NCI-H1417 treated with DMSO at 0.1 percent for 48 hours (cell line): Measurements from ENCODE around the gene RUNX1.

Experiments used
- DNase-seq: peaks from one replicate; lab custom pipeline; 2025; lab: John Stamatoyannopoulos, UW

Gene RUNX1

GRCh38 chr21:34992736-34993398, 56.2 kb downstream of the RUNX1 start:
- DNase-seq = no peak

GRCh38 chr21:34992180-34992579, 56.9 kb downstream of the RUNX1 start:
- DNase-seq = no peak

- DNase-seq = no peak
Observed at GRCh38 chr21:34991366-34991957, 57.6 kb downstream of the RUNX1 start.

- no peak for DNase-seq
Observed at GRCh38 chr21:34990842-34991241, 58.3 kb downstream of the RUNX1 start.

GRCh38 chr21:34989337-34990151, 59.6 kb downstream of the RUNX1 start:
- DNase-seq = no peak

- no peak for DNase-seq
Observed at GRCh38 chr21:34988625-34989024, 60.5 kb downstream of the RUNX1 start.

- no peak for DNase-seq
Observed at GRCh38 chr21:34988139-34988538, 61.0 kb downstream of the RUNX1 start.

DNA sequence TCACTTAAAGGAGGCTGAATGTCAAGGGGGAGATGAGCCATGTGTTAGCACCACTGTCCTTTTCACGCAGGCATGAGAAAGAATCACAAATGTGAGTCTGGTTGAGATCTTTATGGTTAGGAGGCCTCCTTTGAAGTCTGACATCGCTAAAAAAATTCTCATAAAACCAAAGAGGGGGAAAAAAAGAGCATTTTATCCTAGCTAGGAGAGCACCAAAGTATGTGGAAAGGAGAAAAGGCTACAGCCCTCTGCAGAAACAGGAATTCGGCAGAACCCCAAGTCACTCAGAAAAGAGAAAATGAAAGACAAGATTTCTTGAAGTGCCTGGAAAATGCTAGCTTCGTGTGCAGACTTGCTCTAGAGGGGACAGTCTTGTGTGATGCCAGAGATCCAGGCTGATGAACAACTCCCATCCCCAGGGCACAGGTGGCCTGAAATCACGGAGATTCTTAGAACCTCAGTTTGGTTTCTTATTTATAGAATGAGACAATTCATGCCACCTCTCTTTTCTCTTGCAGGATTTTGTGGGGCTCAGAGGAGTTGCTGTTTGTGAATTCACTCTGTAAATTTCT, 61.5 kb downstream of the RUNX1 start:
- no peak for DNase-seq

GRCh38 chr21:34986561-34987500, 62.3 kb downstream of the RUNX1 start:
- no peak for DNase-seq

GRCh38 chr21:34984356-34985058, 64.6 kb downstream of the RUNX1 start:
- DNase-seq = no peak

- no peak for DNase-seq
Observed at GRCh38 chr21:34983680-34984086, 65.4 kb downstream of the RUNX1 start.

GRCh38 chr21:34981791-34982190, 67.3 kb downstream of the RUNX1 start:
- DNase-seq = no peak

DNA sequence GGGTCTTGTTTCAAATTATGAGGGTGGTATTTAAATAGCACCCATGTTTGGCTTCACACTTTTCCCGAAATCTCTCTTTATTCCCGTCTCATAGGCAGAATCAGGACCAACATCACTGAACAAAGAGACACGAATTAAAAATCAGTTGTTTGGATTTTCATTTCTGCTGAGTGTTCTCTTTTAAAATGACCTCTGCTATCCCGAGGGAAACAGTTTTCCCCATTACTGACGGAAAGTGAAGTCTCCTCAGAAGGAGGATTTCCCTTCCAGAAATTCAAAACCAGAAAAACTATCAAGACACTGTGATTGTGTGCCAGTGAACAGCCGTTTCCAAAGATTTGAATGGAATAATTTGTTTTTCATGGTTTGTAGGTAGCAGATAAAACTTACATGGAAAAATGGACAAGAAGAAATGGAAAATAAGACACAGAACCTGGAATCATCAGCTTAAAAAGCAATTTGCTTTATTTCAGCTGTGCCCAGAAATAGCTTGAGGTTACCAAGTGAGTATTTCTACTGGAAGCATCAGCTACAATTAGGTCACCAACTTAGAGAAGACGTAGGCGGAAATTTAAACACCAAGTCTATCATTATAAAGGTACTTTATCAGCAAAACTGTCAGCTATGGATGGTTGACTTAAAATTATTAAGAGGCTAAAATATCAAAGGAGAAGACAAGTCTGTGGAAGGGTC, 68.5 kb downstream of the RUNX1 start:
- no peak for DNase-seq

DNA sequence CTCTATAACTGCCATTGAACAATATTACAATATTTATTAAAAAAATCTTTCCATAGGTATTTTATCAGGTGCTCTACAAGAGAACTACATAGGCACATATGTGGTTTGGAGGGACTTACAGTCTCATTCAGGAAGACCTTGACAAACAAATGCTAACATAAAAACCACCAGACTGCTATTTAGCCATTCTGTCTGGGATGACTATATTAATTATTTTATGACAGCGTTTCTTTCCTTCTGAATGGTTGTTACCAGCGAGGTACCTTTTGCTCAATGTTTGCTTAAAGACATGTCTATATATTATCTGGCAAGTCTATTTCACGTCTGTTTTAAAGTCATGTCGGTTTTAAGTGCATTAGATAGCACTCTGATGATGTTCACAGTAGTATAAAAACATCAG, 69.7 kb downstream of the RUNX1 start:
- peak; percentile 13 for DNase-seq

DNA sequence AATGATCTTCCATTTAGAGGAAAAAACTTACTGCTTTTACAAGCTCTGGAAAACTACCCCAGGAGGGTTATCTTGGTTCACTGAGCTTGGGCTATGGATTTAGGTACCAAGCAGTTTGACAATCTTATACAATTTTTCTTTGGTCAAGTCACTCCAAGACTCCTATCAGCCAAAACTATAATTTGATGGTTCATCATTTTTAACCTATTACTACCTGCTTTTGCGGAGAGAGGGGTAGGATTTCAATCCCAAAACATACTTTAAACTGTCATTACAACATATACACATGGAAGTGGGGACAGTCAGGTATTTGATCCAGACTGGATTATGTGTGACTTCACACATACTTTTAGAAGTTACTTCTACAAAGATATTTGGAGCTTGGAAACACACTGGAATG, 71.8 kb downstream of the RUNX1 start:
- no peak for DNase-seq

GRCh38 chr21:34974162-34974981, 74.7 kb downstream of the RUNX1 start:
- DNase-seq = no peak

GRCh38 chr21:34973685-34974084, 75.4 kb downstream of the RUNX1 start:
- DNase-seq = no peak

- no peak for DNase-seq
Observed at GRCh38 chr21:34971656-34972055, 77.4 kb downstream of the RUNX1 start.

DNA sequence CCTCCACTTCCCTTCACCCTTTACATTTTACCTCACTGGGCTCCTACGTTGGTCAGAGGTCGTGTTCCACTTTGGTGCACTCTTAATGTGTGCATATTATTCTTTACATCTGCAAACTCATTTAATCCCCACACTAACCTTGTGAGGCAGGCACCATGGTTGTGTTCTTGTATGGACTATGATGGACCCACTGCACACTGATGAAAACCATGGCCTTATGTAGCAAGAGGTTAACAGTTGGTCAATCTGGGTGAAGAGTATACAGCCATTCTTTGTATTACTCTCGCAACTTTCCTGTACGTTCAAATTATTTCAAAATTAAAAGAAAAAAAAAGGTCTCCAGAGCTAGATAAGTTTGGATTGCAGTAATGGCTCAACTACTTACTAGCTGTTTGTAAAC, 78.5 kb downstream of the RUNX1 start:
- DNase-seq = no peak

DNA sequence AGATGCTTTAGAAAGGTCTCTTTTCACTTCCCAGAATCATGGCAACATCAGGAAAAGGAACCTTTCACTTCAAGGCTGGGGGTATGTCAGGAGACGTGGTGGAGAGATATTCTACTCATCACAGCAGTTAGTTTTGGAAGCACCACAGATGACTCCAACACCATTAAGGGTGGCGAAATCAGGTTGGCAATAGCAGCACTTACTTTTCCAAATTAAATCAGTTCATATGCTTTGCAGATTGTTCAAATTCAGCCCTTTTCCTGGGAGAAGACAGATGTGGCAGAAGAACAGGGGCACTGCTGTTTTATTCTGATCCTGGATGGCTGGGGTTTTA, 79.0 kb downstream of the RUNX1 start:
- no peak for DNase-seq
